Measurements from ENCODE around the gene MORN1.

The MORN1 gene

GRCh38 chr1:2350911-2351655 is 40.3 kb downstream of the MORN1 start:
- no peak for DNase-seq (ENCODE audit: low read depth)
- H3K4me3 ChIP-seq (replicated peaks; ENCODE audit: low read depth, low read length) = no peak overlapping the region
- no peak for TF ChIP-seq CTCF (IDR thresholded peaks at IDR 0.05; ENCODE audit: low read length, missing control alignments)

- DNase-seq (ENCODE audit: low read depth) = no peak
- no peak for TF ChIP-seq CTCF (IDR thresholded peaks at IDR 0.05; ENCODE audit: low read length, missing control alignments)
Observed at GRCh38 chr1:2350501-2350900, 40.9 kb downstream of the MORN1 start.

GRCh38 chr1:2349806-2350205 is 41.5 kb downstream of the MORN1 start:
- DNase-seq (ENCODE audit: low read depth) = no peak
- no peak overlapping the region for H3K4me3 ChIP-seq (replicated peaks; ENCODE audit: low read depth, low read length)

More at GRCh38 chr1:2350501-2350900, 40.9 kb downstream of the MORN1 start:
- H3K4me3 ChIP-seq (replicated peaks; ENCODE audit: low read depth, low read length) = no peak overlapping the region

GRCh38 chr1:2348346-2349325 is 42.7 kb downstream of the MORN1 start:
- no peak overlapping the region for H3K4me3 ChIP-seq (replicated peaks; ENCODE audit: low read depth, low read length)
- no peak for TF ChIP-seq CTCF (IDR thresholded peaks at IDR 0.05; ENCODE audit: low read length, missing control alignments)
- no peak for DNase-seq (ENCODE audit: low read depth)

More at GRCh38 chr1:2349806-2350205, 41.5 kb downstream of the MORN1 start:
- no peak for TF ChIP-seq CTCF (IDR thresholded peaks at IDR 0.05; ENCODE audit: low read length, missing control alignments)

- no peak for TF ChIP-seq CTCF (IDR thresholded peaks at IDR 0.05; ENCODE audit: low read length, missing control alignments)
- no peak for DNase-seq (ENCODE audit: low read depth)
Observed at GRCh38 chr1:2347896-2348295, 43.5 kb downstream of the MORN1 start.

GRCh38 chr1:2347409-2347785 is 44.0 kb downstream of the MORN1 start:
- DNase-seq (ENCODE audit: low read depth) = no peak
- no peak for TF ChIP-seq CTCF (IDR thresholded peaks at IDR 0.05; ENCODE audit: low read length, missing control alignments)
- H3K4me3 ChIP-seq (replicated peaks; ENCODE audit: low read depth, low read length) = no peak overlapping the region

More at GRCh38 chr1:2347896-2348295, 43.5 kb downstream of the MORN1 start:
- no peak overlapping the region for H3K4me3 ChIP-seq (replicated peaks; ENCODE audit: low read depth, low read length)
